HG03060 (cell line): ENCODE results near the gene ARFGEF3.
"Not testable (repeated sequence)": the region's sequence is repeated elsewhere in the genome, so short reads cannot be mapped to it uniquely, and the experiment has no call there.

Experiments used
- ATAC-seq: cut with Tn5 transposase; IDR thresholded peaks from one replicate; pipeline ENCODE4 v1.9.1; 2021; ENCODE audit warnings: low read depth, moderate number of reproducible peaks; ENCODE audit not compliant: unreplicated experiment

ARFGEF3 gene

DNA sequence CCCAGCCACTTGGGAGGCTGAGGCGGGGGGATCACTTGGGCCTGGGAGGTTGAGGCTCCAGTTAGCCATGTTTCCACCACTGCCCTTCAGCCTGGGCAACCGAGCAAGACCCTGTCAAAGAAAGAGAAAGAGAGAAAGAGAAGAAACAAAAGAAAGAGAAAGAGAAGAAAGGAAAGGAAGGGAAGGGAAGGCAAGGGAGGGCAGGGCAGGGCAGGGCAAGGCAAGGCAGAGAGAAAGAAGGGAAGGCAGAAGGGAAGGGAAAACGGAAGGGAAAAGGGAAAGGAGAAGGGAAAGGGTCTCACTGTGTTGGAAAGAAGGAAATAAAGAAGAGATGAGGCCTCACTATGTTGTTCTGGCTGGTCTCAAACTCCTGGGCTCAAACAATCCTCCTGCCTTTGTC is 104.4 kb downstream of the ARFGEF3 start:
- ATAC-seq: no peak

DNA sequence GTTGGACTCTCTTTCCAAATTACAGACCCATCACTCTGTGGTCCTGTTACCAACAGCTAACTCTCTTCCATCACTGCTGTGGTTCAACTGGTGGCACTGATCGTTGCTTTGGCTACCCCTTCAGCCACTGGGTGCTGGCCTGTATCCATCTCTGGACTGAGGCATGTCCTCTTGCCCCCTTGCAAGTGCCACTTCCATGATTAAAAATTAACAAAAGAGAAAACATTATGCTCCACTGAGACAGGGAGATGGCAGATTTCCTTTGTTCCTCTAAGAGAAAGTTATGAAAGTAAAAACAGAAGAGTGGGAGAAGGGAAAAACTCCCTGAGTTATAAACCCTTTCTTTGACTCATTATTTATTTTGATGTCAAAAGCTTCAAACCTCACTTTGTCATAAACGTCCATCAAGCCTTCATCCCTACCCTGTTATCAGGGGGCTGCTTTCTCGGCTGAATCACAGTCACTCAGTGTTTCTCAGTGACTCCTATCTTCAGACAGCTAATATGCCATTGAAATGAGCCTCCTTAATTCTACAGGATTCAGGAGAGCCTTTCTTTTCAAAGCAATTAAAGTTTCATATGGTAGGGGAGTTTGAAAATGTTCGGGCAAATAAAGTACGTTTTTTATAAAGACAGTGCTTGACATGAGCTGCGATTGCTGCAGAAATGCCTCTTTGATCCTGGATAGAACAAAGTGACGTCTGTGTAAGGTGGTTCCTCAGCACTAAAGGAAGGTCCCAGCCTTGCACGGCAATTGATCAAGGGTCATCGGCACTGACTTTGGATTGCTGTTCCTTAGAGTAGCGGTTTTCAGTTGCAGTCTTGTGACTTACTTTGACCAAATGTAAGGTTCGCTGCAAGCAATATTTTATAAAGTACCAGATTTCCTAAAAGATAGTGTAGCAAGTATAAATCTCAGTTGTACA is 106.5 kb downstream of the ARFGEF3 start:
- ATAC-seq: no peak

DNA sequence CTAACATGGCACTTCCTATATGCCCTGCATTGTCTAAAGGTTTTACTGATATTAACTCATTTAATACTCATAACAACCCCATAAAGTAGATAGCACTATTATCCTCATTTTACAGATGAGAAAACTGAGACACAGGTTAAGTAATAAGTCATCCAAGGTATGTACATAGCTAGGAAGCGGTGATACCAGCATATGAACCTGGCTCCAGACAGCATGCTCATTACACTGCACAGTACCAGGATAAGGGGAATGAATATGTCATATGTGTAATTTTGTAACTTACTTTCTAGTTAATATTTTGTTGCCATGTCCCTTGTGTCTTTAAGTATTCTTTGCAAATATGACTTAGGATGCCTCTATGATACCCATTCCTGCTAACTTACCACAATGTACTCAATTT is 109.7 kb downstream of the ARFGEF3 start:
- ATAC-seq: no peak

DNA sequence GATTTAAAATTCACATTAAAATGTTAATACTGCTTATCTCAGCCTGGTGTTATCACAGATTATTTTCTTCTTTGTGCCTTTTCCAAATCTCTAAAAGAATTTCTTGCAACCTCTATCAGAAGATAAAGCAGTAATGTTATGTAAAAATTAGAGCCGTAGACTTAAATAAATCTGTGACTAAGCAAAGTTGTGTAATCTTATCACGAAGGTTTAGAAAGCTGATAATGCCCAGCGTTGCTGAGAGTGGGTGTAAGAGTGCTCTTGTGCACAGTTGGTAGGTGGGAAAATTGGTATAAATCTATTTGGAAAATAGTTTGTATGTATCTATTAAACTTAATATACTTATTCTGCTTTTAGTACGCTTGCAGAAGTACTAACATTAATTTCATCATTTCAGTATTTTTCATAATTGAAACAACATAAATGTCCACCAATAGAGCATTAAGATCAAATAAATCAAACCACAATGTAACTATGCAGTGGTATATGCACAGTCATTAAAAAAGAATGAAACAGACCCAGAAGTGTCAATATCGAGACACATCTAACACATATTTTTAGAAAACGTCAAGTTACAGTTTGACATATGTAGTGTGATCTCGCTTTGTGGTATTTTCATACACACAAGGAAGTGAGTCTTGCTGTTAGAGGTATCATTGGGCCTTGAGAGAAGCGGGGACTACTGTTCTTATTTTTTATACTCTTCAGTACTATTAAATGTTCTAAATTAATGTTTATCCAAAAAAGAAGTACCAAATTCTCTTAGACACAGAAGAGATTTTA is 111.0 kb downstream of the ARFGEF3 start:
- ATAC-seq: no peak

DNA sequence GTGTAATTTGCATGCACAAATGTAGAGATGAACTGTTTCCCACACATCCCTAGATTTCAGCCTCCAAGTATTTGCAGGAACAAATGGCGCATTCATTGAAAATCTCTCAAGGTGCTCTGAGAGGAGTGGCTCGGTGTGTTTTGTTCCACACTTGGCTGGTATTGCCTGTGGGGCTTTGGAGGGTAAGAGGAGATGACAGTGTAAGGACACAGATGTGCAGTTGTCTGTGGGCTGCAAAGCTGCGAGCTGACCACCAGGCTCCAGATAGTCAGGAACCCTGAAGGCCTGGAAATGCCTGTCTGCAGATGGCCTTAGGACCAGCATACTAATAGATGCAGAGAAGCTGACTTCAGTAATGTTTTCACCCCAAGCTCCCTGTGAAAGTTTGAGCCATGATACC is 114.2 kb downstream of the ARFGEF3 start:
- no peak for ATAC-seq

DNA sequence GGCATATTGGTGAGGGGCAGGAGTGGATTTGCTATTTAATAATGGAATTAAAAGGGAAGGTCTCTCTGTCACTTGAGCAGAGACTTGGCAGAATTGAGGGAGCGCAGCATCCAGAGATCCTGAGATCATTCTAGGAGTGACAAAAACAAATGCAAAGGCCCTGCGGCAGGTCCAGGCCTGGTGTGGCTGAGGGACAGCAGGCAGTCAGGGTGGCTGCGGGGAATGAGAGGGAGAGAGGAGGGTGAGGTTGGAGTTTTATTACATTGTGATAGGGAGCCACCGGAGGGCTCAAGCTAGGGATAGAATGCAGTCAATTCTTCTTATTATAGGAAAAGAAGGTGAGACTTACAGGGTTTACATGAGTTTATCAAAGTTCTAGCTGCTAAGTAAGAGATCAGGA is 116.1 kb downstream of the ARFGEF3 start:
- ATAC-seq: no peak

DNA sequence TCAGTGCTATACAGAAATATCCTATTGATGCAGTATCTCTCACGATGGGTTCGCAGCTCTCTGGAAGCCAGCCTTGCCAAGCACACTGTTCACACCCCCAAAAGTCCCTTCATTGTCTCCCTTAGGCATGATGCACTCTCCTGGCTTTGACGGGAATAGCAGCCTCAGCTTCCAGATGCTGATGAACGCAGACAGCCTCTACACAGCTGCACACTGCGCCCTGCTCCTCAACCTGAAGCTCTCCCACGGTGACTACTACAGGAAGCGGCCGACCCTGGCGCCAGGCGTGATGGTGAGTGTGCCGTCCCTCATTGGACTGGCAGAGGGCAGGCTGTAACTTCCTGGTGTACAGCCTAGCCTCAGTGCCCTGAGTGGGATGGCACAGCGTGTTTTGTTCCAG is 116.6 kb downstream of the ARFGEF3 start:
- ATAC-seq: no peak

DNA sequence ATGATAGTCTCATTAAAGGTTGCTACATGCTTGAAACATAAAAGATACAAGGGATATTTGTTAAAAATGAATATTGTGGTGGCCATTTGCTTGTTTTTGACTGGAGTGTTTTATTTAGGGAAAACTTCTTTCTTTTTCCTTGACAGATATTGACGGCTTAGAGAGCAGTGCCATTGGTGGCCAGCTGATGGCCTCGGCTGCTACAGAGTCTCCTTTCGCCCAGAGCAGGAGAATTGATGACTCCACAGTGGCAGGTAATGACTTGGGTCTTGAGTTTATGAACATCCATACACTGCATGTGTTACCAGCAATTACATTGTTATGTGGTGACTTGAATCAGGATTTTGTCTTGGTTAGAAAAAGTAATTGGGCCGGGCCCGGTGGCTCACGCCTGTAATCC is 124.1 kb downstream of the ARFGEF3 start:
- no peak for ATAC-seq

DNA sequence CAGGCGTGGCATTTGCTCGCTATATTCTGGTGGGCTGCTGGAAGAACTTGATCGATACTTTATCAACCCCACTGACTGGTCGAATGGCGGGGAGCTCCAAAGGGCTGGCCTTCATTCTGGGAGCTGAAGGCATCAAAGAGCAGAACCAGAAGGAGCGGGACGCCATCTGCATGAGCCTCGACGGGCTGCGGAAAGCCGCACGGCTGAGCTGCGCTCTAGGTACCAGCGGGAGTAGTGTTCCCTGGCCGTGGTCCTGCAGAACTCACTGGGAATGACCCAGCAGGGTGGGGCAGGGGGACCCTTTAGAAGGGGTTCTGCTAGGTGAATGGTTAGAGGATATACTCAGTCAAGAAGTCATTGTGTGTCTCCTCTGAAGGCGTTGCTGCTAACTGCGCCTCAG is 125.0 kb downstream of the ARFGEF3 start:
- no peak for ATAC-seq

DNA sequence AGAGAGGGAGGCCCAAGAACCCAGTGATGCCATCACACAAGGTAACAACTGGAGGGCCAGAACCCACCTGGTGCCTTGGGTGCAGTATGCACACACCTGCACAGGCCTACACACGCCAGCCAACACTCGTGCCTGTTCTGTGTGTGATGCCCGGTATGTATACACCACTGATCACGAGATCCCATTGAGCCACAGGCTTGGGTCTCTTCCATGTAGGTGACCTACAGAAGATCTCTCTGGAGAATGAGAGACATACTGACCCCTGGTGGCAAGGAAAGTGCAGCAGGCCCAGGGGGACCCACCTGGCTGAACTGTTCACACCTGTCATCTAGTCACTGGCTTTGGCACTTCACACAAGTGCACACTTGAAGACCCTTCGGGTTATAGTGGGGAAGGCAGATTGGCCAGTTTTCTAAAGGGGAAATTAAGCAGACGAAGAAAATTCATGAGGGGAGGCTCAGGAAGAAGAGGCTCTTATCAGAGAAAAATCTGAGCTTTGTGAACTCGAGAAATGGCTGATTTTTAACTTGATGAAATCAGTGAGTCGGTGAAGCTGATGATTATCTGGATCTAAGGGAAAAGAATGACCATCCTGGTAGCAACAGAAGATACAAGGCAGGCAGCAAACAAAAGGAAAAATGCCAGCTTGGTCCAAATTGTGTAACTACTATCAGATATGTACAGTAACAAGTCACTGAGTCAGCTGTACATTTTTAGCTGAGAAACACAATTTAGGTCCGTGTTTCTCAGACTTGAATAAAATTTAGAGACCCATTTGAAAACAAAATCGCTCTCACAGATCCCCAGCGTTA is 125.6 kb downstream of the ARFGEF3 start:
- ATAC-seq: no peak

DNA sequence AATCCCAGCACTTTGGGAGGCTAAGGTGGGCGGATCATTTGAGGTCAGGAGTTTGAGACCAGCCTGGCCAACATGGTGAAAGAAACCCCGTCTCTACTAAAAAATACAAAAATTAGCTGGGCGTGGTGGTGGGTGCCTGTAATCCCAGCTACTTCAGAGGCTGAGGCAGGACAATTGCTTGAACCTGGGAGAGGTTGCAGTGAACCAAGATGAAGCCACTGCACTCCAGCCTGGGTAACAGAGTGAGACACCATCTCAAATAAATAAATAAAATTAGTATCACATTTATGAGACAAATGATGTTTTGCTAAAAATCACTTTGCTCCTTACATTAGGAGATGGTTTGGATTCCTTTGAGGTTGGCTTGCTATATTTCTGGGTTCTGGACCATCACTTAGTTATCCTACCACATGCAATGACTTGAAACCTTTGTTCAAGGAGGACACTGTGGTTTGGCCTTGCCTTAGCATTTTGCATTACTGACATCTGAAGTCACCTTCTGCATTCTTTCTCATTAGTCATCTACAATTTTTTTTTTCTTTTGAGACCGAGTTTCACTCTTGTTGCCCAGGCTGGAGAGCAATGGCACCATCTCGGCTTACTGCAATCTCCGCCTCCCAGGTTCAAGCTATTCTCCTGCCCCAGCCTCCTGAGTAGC is 126.8 kb downstream of the ARFGEF3 start:
- ATAC-seq: not testable (repeated sequence)

DNA sequence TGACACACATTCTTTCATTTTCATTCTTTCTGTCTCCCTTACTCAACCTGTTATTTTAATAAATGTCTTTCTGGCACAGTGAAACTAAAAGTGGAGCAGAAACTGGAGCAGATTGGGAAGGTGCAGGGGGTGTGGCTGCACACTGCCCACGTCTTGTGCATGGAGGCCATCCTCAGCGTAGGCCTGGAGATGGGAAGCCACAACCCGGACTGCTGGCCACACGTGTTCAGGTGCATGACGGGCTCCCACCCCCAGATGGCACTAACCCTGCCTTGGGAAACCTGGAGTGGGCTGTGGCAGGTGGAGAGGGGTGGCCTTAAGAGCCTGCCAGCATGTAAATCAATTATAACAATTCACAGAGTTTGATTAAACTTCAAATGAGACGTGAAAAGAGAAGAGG is 128.0 kb downstream of the ARFGEF3 start:
- ATAC-seq: no peak

DNA sequence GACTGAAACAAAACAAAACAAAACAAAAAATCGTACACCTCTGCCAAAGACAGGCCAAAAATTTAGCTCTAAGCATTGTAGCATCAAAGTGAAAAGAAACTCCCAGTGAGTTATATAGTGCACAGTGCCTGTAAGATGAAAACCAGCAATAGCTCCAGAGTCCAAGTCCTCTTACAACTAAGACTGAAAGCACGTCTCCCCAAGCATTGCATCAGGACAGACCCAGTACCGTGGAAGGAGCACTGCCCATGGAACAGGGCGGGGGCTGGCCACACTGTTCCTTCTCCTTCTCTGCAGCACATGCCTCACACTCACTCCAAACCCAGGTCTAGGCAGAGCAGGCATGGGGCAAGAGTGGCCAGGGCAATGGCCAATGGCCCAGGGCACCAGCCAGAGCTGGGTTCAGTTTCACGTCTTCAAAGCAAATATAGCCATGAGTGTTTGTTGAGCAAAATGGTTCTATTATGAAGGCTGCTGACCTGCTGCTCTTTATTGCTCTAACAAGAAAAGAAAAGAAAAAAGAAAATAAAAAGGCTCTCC is 128.8 kb downstream of the ARFGEF3 start:
- ATAC-seq: no peak

DNA sequence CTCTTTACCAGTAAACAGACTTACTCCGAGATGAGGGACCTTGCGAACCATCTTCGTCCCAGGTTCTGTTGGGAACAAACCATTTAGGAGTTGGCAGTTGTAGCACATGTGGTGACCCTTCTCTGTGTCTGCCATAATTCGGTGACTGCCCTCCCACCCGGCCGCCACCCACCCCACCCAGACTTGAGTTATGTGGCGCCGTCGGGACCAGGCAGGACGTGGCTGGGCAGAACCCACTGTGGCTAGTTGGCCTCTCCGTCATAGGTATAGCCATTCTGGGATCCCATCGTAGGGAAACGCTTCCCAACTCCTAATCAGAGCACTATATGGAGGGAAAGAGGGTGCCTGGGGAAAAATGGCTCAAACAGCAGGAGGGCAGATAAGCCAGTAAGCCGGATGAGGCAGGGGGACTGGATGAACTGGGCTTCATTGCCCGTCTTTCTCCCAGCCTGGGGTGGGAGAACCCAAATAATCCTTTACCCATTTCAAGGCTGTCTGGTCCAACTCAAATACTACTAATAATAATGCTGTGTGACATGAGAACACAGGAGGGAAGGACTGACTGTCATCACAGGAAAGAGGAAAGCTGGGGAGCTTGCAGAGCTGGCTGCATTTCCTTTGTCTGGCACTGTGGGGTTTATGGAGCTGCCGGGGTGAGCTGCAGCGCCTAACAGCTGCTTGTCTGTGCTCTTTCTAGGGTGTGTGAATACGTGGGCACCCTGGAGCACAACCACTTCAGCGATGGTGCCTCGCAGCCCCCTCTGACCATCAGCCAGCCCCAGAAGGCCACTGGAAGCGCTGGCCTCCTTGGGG is 129.5 kb downstream of the ARFGEF3 start:
- ATAC-seq: no peak

DNA sequence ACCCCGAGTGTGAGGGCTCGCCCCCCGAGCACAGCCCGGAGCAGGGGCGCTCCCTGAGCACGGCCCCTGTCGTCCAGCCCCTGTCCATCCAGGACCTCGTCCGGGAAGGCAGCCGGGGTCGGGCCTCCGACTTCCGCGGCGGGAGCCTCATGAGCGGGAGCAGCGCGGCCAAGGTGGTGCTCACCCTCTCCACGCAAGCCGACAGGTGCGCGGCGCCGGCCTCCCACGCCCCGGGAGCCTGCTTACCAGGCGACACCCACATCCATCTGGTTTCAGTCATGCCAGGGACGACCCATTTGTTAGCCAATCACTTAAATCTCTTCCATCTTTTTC is 130.1 kb downstream of the ARFGEF3 start:
- no peak for ATAC-seq

DNA sequence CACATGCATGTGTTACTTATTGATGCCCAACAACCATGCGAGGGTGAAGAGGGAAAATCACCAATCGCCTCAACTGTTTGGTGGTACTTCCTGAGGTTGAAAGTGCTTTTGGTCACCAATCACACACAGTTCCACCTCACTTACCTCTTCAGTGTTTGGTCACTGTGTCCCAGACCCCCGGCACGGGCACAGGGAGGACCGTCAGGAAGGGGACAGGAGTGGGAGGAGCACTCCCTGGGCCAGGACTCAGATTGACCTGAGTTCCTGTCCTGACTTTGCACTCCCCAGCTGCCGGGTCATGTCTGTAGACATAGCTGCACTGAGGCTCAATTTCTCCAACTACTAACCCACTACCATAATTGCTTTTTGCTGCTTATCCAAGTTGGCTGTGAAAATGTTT is 130.7 kb downstream of the ARFGEF3 start:
- no peak for ATAC-seq

DNA sequence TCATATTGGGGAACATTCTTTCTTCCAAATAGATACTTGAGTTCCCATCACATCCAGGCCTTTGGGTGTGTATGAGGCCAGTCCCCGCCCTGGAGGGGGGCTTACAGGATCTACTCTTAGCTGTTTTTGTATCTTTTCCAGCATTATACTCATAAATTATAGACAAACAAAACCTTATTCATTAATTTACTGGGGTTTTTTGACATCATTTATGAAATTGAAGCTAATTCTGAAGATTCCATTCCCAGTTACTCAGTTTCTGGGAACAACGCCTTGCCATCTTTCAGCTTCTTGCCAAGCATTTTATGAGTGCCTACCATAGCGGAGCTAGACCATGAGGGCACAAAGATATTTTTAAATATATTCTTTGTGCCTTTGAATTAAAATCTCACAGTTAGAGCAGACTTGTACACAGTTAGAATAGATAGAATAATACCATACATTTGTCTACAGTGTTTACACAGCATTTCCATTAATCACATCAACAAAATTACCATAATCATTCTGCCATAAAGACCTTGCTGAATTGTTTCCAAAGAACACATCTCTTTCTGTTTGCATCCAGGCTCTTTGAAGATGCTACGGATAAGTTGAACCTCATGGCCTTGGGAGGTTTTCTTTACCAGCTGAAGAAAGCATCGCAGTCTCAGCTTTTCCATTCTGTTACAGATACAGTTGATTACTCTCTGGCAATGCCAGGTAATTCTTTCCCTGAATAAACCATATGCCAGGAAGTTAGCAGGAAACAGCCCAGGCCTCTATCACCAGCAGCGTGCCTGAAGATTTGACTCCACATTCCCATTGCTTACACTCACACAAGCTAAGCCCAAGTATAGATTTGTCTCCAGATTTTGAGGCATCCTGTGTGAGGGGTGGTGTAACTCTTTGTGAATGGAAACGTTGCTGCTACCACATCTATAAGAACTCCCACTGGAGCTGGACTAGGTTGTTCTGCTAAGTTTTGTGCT is 132.0 kb downstream of the ARFGEF3 start:
- ATAC-seq: no peak

DNA sequence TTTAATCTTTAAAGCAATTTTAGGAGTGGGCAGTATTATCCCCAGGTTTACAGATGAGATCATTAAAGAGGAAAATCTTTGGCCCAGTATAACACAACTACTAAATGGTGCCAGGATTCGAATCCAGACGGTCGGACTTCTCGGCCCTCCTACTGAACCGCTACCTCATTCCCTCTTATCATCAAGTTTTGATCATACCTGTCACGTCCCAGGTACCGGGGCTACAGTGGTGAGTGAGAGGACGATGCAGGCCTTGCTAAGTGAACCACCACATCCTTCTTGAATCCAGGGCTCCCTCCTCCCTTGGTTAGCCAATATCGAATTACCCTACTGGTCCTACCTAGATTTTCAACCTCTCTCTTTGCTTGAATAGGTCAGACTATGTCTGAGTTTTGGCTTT is 134.6 kb downstream of the ARFGEF3 start:
- no peak for ATAC-seq
